BE2C (cell line): ENCODE results near the gene DMXL2.
"Not testable (repeated sequence)": the region's sequence is repeated elsewhere in the genome, so short reads cannot be mapped to it uniquely, and the experiment has no call there.

Experiments
- DNase-seq: peaks from one replicate; pipeline ENCODE4 v3.0.0-alpha.2; 2020
- H3K27me3 ChIP-seq: fragments of 250-450 bp; sonication (Bioruptor Pico); 2 replicates; pipeline ENCODE4 v1.5.1; 2020; ENCODE audit warnings: mild to moderate bottlenecking
- H3K36me3 ChIP-seq: fragments of 250-450 bp; sonication (Bioruptor Pico); 2 replicates; pipeline ENCODE4 v1.5.1; 2020; ENCODE audit warnings: mild to moderate bottlenecking
- H3K4me1 ChIP-seq: fragments of 250-450 bp; sonication (Bioruptor Pico); 2 replicates; pipeline ENCODE4 v1.5.1; 2020
- H3K4me3 ChIP-seq: 2 replicates; pipeline ENCODE4 v1.5.1; 2011; ENCODE audit warnings: low read depth, low read length
- H3K9me3 ChIP-seq: fragments of 250-450 bp; sonication (Bioruptor Pico); 2 replicates; pipeline ENCODE4 v1.5.1; 2020
- TF ChIP-seq, protein P1 (sequence below): IDR thresholded peaks from 2 replicates; pipeline ENCODE4 v1.5.1; 2012; ENCODE audit warnings: mild to moderate bottlenecking, low read depth, low read length

Gene DMXL2

GRCh38 chr15:51619331-51620035, 3.1 kb downstream of the DMXL2 start:
- DNase-seq = no peak
- no peaks in the 10 kb centered on the region for H3K9me3 ChIP-seq
- TF ChIP-seq, protein P1, sequence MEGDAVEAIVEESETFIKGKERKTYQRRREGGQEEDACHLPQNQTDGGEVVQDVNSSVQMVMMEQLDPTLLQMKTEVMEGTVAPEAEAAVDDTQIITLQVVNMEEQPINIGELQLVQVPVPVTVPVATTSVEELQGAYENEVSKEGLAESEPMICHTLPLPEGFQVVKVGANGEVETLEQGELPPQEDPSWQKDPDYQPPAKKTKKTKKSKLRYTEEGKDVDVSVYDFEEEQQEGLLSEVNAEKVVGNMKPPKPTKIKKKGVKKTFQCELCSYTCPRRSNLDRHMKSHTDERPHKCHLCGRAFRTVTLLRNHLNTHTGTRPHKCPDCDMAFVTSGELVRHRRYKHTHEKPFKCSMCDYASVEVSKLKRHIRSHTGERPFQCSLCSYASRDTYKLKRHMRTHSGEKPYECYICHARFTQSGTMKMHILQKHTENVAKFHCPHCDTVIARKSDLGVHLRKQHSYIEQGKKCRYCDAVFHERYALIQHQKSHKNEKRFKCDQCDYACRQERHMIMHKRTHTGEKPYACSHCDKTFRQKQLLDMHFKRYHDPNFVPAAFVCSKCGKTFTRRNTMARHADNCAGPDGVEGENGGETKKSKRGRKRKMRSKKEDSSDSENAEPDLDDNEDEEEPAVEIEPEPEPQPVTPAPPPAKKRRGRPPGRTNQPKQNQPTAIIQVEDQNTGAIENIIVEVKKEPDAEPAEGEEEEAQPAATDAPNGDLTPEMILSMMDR = no peak

GRCh38 chr15:51617886-51618285, 4.7 kb downstream of the DMXL2 start:
- DNase-seq = no peak
- H3K36me3 ChIP-seq = peaks cover 13% of the 10 kb centered on the region
- no peak overlapping the region for H3K4me3 ChIP-seq
- TF ChIP-seq, protein P1 = no peak
- H3K4me1 ChIP-seq = peaks cover 7% of the 10 kb centered on the region; the same call in 1 of the 2 replicates
- H3K27me3 ChIP-seq = no peaks in the 10 kb centered on the region
- H3K9me3 ChIP-seq = no peaks in the 10 kb centered on the region; the same call in 1 of the 2 replicates

More at GRCh38 chr15:51619331-51620035, 3.1 kb downstream of the DMXL2 start:
- H3K4me3 ChIP-seq = peak overlapping the region; percentile 14; the same call in 1 of the 2 replicates
- H3K27me3 ChIP-seq = no peaks in the 10 kb centered on the region
- H3K4me1 ChIP-seq = peaks cover 16% of the 10 kb centered on the region
- H3K36me3 ChIP-seq = peaks cover 5% of the 10 kb centered on the region; the same call in 1 of the 2 replicates

DNA sequence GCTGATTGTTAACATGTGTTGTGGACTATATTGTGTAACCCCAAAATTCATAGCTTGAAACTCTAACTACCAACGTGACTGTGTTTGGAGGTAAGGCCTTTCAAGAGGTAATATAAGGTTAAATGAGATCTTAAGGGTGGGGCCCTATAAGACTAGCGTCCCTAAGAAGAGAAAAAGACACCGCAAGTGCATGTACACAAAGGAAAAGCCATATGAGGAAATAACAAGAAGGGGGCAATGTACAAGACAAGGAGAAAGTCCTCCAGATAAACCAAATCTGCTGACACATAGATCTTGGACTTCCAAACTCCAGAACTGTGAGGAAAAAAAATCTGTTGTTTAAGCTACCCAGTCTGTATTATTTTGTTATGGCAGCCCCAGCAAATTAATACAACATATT, 8.6 kb downstream of the DMXL2 start:
- H3K4me1 ChIP-seq = peaks cover 3% of the 10 kb centered on the region; the same call in 1 of the 2 replicates
- H3K27me3 ChIP-seq = no peaks in the 10 kb centered on the region
- no peak for DNase-seq
- TF ChIP-seq, protein P1 = no peak
- no peak overlapping the region for H3K4me3 ChIP-seq
- H3K9me3 ChIP-seq = no peaks in the 10 kb centered on the region; the same call in 1 of the 2 replicates
- peaks cover 13% of the 10 kb centered on the region for H3K36me3 ChIP-seq

- H3K4me3 ChIP-seq, H3K27me3 ChIP-seq, H3K9me3 ChIP-seq, DNase-seq, H3K4me1 ChIP-seq: not testable (repeated sequence)
- peaks cover 13% of the 10 kb centered on the region for H3K36me3 ChIP-seq
Observed at GRCh38 chr15:51612669-51613068, 9.9 kb downstream of the DMXL2 start.

GRCh38 chr15:51603462-51603948, 19.1 kb downstream of the DMXL2 start:
- H3K4me1 ChIP-seq, H3K9me3 ChIP-seq, H3K27me3 ChIP-seq, H3K4me3 ChIP-seq, DNase-seq, H3K36me3 ChIP-seq: not testable (repeated sequence)

DNA sequence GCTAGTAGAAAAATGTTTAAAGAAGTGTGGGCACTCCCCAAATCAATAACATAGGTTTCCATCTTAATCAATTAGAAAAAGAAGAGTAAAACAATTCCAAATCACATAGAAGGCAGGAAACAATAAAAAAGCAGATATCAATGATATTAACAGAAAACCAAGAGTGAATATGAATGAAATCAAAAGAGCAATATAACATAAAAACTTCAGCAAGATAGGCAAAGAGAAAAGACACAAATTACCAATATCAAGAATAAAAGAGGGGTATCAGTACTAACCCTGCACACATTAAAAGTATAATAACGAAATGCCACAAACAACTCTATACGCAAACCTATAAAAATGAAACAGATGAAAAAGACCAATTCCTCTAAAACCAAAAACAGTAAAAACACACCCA, 19.6 kb downstream of the DMXL2 start:
- TF ChIP-seq, protein P1 = no peak
- no peak for DNase-seq
- Histone ChIP-seq H3K9me3 (no peaks in the 10 kb centered on the region; the same call in 1 of the 2 replicates), H3K27me3 (no peaks in the 10 kb centered on the region), H3K4me1 (no peaks in the 10 kb centered on the region), H3K36me3 (peaks cover 3% of the 10 kb centered on the region; the same call in 1 of the 2 replicates), H3K4me3 (no peak overlapping the region)

DNA sequence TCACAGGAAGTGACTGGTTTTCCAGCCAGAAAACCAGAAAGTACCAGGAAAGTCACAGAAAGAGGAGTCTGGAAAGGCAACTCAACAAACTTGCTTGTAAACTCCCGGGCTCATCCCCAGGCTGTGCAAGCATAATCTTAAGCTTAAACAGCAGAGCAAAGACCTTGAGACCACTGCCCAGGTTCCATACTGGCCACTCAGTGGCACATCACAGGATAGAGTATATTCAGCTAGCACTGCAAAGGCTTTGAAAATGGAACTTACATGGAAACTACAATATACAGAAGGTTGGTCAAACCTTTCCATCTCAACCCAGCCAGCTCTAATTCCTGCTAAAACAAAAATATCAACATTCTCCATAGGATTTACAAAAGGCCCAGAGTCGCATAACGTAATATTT, 20.1 kb downstream of the DMXL2 start:
- no peak for DNase-seq
- Histone ChIP-seq H3K27me3 (no peaks in the 10 kb centered on the region), H3K36me3 (peaks cover 3% of the 10 kb centered on the region; the same call in 1 of the 2 replicates), H3K4me1 (no peaks in the 10 kb centered on the region), H3K9me3 (no peaks in the 10 kb centered on the region; the same call in 1 of the 2 replicates), H3K4me3 (no peak overlapping the region)
- TF ChIP-seq, protein P1 = no peak
